ENCODE results near the gene TAC3. TPM values are rescaled to one million over a fixed set of nuclear protein-coding genes. Genes with fewer than 3 reads are reported as not detected.
"Not testable (repeated sequence)": the region's sequence is repeated elsewhere in the genome, so short reads cannot be mapped to it uniquely, and the experiment has no call there.

TAC3 gene
- total RNA-seq, 1 donor = 0.43 TPM

DNA sequence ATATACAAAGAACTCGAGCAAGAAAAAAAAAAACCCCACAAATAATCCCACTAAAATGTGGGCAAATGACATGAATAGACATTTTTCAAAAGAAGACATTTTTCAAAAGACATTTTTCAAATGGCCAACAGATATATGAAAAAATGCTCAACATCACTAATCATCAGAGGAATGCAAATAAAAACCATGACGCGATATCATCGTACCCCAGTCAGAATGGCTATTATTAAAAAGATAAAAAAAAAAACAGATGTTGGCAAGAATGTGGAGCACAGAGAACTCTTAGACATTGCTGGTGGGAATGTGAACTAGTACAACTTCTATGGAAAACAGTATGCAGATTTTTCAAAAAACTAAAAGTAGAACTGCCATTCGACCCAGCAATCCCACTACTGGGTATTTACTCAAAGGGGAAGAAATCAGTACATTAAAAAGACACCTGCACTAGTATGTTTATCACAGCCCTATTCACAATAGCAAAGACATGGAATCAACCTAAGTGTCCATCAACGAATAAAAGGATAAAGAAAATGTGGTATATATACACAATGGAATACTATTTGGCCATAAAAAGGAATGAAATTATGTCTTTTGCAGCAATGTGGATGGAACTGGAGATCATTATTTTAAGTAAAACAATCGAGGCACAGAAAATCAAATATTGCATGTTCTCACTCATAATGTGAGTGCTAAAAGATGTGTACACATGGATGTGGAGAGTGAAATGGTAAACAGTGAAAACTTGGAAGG lies 26.3 kb downstream of the TAC3 start:
- peak; percentile 61 for DNase-seq (ENCODE audit: low read depth)
- TF ChIP-seq, protein P1, sequence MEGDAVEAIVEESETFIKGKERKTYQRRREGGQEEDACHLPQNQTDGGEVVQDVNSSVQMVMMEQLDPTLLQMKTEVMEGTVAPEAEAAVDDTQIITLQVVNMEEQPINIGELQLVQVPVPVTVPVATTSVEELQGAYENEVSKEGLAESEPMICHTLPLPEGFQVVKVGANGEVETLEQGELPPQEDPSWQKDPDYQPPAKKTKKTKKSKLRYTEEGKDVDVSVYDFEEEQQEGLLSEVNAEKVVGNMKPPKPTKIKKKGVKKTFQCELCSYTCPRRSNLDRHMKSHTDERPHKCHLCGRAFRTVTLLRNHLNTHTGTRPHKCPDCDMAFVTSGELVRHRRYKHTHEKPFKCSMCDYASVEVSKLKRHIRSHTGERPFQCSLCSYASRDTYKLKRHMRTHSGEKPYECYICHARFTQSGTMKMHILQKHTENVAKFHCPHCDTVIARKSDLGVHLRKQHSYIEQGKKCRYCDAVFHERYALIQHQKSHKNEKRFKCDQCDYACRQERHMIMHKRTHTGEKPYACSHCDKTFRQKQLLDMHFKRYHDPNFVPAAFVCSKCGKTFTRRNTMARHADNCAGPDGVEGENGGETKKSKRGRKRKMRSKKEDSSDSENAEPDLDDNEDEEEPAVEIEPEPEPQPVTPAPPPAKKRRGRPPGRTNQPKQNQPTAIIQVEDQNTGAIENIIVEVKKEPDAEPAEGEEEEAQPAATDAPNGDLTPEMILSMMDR (IDR thresholded peaks at IDR 0.05; ENCODE audit: insufficient read depth, low read depth, low read length) = no peak
- no peak overlapping the region for H3K4me3 ChIP-seq (ENCODE audit: low read depth, low read length)

DNA sequence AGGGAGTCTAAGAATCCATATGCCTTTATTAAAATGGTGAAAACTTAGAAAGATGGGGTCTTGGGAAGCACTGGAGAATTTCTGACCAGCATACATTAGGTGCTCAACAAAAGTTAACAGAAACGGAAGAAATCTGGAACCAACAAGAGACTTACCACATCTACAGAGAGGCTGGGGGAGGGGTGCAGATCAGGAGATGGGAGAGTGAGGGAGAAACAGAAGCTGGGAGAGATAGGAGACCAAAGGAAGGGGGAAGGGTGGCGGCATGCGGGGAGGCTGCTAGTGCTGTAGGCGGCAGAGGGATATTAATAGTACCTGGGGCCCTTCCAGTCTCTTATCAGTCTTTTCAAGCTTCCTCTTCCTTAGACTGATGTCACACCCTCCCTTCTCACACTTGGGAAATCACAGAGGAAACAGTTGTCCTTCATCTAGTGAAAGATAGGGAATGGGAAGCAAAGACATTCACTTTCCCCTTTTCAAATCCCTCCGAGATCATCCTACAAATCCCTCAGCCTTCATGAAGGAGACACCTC lies 28.1 kb downstream of the TAC3 start:
- no peak overlapping the region for H3K4me3 ChIP-seq (ENCODE audit: low read depth, low read length)
- TF ChIP-seq, protein P1 (IDR thresholded peaks at IDR 0.05; ENCODE audit: insufficient read depth, low read depth, low read length) = no peak
- DNase-seq (ENCODE audit: low read depth) = peak; percentile 49

DNA sequence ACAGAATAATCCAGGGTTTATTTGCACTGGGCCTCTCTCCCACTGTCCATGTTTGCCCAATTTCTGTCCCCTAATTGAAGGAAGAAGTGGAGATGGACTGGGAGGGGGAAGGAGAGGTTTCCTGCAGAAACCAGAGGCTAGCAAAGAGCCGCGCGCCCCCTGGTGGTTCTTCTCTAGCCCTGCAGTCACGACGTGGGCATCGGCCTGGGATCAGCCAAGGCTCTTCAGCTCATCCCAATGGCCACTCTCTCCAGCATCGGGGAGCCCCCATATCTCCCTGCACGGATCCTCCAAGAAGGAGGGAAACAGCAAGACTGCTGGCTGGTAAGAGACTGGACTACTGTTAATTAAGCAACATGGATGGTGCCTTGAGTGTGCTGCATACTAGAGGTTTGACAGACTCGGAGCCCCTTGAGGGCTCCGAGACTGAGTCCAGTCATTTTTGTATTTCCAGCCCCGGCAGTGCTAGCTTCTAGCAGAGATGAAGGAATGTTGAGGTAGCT lies 28.7 kb downstream of the TAC3 start:
- no peak overlapping the region for H3K4me3 ChIP-seq (ENCODE audit: low read depth, low read length)
- peak; percentile 82 for DNase-seq (ENCODE audit: low read depth)
- TF ChIP-seq, protein P1 (IDR thresholded peaks at IDR 0.05; ENCODE audit: insufficient read depth, low read depth, low read length) = peak; percentile 96

DNA sequence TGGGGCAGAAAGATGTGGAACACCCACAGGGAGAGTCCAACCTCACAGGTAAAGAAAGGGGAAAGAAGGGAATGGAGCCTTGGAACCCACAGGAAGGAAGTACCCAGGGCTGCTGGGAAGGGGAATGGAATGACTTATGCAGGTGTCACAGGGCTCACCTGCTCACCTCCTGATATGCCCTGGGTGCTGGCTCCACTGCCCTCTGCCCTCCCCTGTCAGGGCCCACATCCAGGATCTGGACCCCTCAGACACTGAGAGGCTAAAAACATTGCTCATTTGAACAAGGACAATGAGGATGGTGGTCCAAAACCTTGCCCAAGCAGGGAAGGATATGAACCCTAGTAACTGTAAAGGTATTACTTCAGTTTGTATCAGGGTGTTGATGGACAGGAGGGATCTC lies 29.3 kb downstream of the TAC3 start:
- TF ChIP-seq, protein P1 (IDR thresholded peaks at IDR 0.05; ENCODE audit: insufficient read depth, low read depth, low read length) = no peak
- no peak for DNase-seq (ENCODE audit: low read depth)
- H3K4me3 ChIP-seq (ENCODE audit: low read depth, low read length) = no peak overlapping the region

DNA sequence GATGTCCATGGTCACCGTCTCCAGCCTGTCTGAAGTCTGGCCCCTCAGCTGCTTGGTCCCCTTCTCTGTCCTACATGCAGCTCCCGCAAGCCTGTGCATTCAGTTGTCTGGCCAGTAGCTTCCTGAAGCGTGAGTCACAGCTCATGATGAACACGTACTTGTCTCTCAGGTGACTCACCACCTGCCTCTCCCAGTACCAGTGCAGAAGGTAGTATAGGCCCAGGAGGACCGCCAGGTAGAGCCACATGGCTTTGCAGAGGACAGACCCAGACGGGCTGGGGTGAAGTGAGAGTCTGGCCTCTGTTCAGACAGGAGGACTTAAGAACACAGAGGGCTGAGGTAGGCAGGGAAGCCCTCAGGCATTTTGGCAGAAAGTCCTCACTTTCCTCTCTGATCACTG lies 30.6 kb downstream of the TAC3 start:
- DNase-seq (ENCODE audit: low read depth); H3K4me3 ChIP-seq (ENCODE audit: low read depth, low read length): not testable (repeated sequence)

DNA sequence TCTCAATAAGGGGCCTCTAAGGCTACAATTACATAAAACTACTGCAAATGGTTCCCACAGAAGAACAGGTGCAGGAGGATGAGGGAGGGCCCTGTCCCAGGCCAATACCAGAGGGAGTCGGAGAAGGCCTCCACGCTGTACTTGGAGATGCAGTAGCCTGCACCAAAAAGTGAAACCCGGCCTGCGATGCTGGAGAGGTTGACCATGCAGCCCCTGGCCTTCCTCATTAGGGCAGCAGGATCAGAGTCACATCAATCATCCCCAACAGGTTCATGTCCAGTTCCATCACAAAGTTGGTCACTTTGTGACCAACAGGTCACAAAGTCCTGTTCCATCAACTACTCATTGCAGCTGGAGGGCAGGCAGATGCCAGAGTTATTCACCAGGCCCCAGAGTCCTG lies 32.9 kb downstream of the TAC3 start:
- TF ChIP-seq, protein P1 (IDR thresholded peaks at IDR 0.05; ENCODE audit: insufficient read depth, low read depth, low read length) = no peak
- no peak overlapping the region for H3K4me3 ChIP-seq (ENCODE audit: low read depth, low read length)
- no peak for DNase-seq (ENCODE audit: low read depth)

DNA sequence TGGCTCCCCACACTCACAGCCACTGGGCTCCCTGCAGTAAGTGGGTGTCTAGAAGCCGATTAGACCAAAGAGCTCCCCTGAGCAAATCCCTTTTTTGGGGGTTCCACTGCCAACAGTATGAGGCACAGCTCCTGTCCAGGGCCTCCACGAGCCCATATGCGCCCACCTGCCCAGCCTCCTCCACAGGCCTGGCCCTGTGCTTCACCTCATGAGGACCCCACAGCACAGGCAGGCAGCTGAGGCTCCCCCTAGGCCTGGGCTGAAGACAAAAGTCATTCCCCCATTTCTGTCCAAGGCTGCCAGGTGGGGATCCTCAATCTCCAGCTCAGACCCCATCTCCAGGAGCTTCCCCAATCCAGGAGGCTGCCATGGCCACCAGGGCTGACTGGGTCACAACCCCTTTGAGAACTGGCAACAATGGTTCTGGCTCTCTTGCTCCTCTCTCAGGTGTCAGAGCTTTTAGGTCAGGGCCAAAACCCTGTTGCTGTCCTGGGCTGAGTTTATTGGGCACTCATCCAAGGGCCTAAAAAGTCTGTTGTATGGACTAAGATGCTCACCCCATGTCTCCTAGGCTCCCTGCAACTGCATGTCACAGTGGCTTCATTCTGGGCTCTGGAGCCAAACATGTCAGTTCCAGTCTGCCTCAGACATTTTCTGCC lies 33.6 kb downstream of the TAC3 start:
- DNase-seq (ENCODE audit: low read depth); H3K4me3 ChIP-seq (ENCODE audit: low read depth, low read length): not testable (repeated sequence)
